SK-N-SH (cell line): ENCODE results near the gene LEPROT. TPM values are rescaled to one million over a fixed set of nuclear protein-coding genes. Genes with fewer than 3 reads are reported as not detected.

Experiments used
- CTCF ChIA-PET: fragments of 300-600, 350-600 bp; formaldehyde crosslinking; extraction: SDS; loops from one replicate; lab custom pipeline; 2021; lab: Yijun Ruan, JAX
- POLR2A ChIA-PET: fragments of 350-600 bp; sonication (Branson Sonifier 250); formaldehyde crosslinking; extraction: SDS; loops from one replicate; lab custom pipeline; 2020; ENCODE audit warnings: antibody characterized with exemption, inconsistent platforms; lab: Yijun Ruan, JAX
- DNase-seq: peaks from one replicate; pipeline ENCODE4 v3.0.0; 2012
- H2AFZ ChIP-seq: fragments of 200-600 bp; sonication (generic); 2 replicates; pipeline ENCODE4 v1.8.1; 2016; ENCODE audit warnings: antibody characterized with exemption, mild to moderate bottlenecking, low read depth
- H3F3A ChIP-seq: fragments of 200-600 bp; sonication (generic); replicated peaks from 2 replicates; pipeline ENCODE3; 2016; ENCODE audit warnings: antibody characterized with exemption, mild to moderate bottlenecking; ENCODE audit not compliant: insufficient read depth
- H3K27ac ChIP-seq, 2 experiments: fragments of 200-500 bp in 1 of 2; fragments of 200-600 bp in 1 of 2; sonication (Bioruptor generic) in 1 of 2; sonication (generic), shearing (Covaris generic) in 1 of 2; 2 replicates each; pipeline versions ENCODE4 v1.5.1 to v1.6.1; 2014 to 2016; ENCODE audit warnings: low read depth in 2 of 2, inconsistent platforms in 1 of 2, low read length in 1 of 2, mild to moderate bottlenecking in 1 of 2, mixed read lengths in 1 of 2
- H3K27me3 ChIP-seq: fragments of 200-600 bp; sonication (generic), shearing (Covaris generic); 2 replicates; pipeline ENCODE4 v1.6.1; 2016; ENCODE audit warnings: mixed run types; ENCODE audit not compliant: insufficient read depth
- H3K36me3 ChIP-seq, 2 experiments: fragments of 200-500 bp in 1 of 2; fragments of 200-600 bp in 1 of 2; sonication (Bioruptor generic) in 1 of 2; sonication (generic) in 1 of 2; replicated peaks in 1 of 2; 2 replicates each; pipeline versions ENCODE3 to v1.5.1; 2014 to 2016; ENCODE audit warnings: low read length in 1 of 2, mild to moderate bottlenecking in 1 of 2; ENCODE audit not compliant: insufficient read depth in 2 of 2, control insufficient read depth in 1 of 2
- H3K4me1 ChIP-seq, 2 experiments: fragments of 200-500 bp in 1 of 2; fragments of 200-600 bp in 1 of 2; sonication (Bioruptor generic) in 1 of 2; sonication (generic), shearing (Covaris generic) in 1 of 2; 2 replicates each; pipeline versions ENCODE4 v1.5.1 to v1.6.1; 2014 to 2016; ENCODE audit warnings: low read depth in 1 of 2, low read length in 1 of 2, mixed run types in 1 of 2; ENCODE audit not compliant: insufficient read depth in 2 of 2, control insufficient read depth in 1 of 2
- H3K4me2 ChIP-seq: fragments of 200-600 bp; sonication (generic), shearing (Covaris generic); 2 replicates; pipeline ENCODE4 v1.6.1; 2017; ENCODE audit warnings: mixed run types
- H3K4me3 ChIP-seq, 2 experiments: fragments of 200-500 bp in 1 of 2; fragments of 200-600 bp in 1 of 2; sonication (Bioruptor generic) in 1 of 2; sonication (generic), shearing (Covaris generic) in 1 of 2; 2 replicates each; pipeline versions ENCODE4 v1.5.1 to v1.8.1; 2014 to 2016; ENCODE audit warnings: low read depth in 2 of 2, inconsistent platforms in 1 of 2, low read length in 1 of 2, mild to moderate bottlenecking in 1 of 2, mixed read lengths in 1 of 2, moderate library complexity in 1 of 2
- H3K79me2 ChIP-seq: fragments of 200-600 bp; sonication (generic); 2 replicates; pipeline ENCODE4 v1.8.1; 2017; ENCODE audit warnings: mild to moderate bottlenecking; ENCODE audit not compliant: insufficient read depth
- H3K9ac ChIP-seq: fragments of 200-600 bp; sonication (generic); 2 replicates; pipeline ENCODE4 v1.6.1; 2017; ENCODE audit warnings: mixed run types
- H3K9me2 ChIP-seq: fragments of 200-600 bp; sonication (generic); 2 replicates; pipeline ENCODE4 v1.6.1; 2017; ENCODE audit warnings: mixed run types
- H3K9me3 ChIP-seq: fragments of 200-600 bp; sonication (generic); 2 replicates; pipeline ENCODE4 v1.6.1; 2017; ENCODE audit warnings: mixed run types, mild to moderate bottlenecking, moderate library complexity
- H4K20me1 ChIP-seq: fragments of 200-600 bp; sonication (generic); 2 replicates; pipeline ENCODE4 v1.6.1; 2017; ENCODE audit warnings: mild to moderate bottlenecking, mixed run types; ENCODE audit not compliant: insufficient read depth
- CHD2 ChIP-seq: fragments of 150-350 bp; IDR thresholded peaks from 2 replicates; pipeline ENCODE4 v1.6.1; 2018; ENCODE audit warnings: low read length; ENCODE audit not compliant: partially characterized antibody
- ELF1 ChIP-seq: IDR thresholded peaks from 2 replicates; pipeline ENCODE4 v1.4.0; 2012
- EP300 ChIP-seq, 2 experiments: IDR thresholded peaks; 2 replicates each; pipeline versions ENCODE4 v1.4.0 to v1.6.1; 2012; ENCODE audit warnings: borderline replicate concordance in 1 of 2, low read depth in 1 of 2, low read length in 1 of 2
- FOSL2 ChIP-seq: IDR thresholded peaks from 2 replicates; pipeline ENCODE4 v1.4.0; 2012; ENCODE audit warnings: low read depth, mild to moderate bottlenecking, moderate library complexity, borderline replicate concordance
- FOXJ3 ChIP-seq: sonication (generic); formaldehyde crosslinking; IDR thresholded peaks from 2 replicates; pipeline ENCODE4 v1.5.1; 2020; ENCODE audit warnings: mild to moderate bottlenecking, missing genetic modification reagents
- GABPA ChIP-seq: IDR thresholded peaks from 2 replicates; pipeline ENCODE4 v1.4.0; 2012; ENCODE audit warnings: low read depth, mild to moderate bottlenecking
- IRF3 ChIP-seq: fragments of 150-350 bp; IDR thresholded peaks from 2 replicates; pipeline ENCODE4 v1.6.1; 2016; ENCODE audit warnings: mild to moderate bottlenecking, low read depth, low read length
- JUND ChIP-seq: IDR thresholded peaks from 2 replicates; pipeline ENCODE4 v1.4.0; 2012
- MEF2A ChIP-seq: IDR thresholded peaks from 2 replicates; pipeline ENCODE4 v1.4.0; 2012; ENCODE audit warnings: low read depth, borderline replicate concordance
- MXI1 ChIP-seq: IDR thresholded peaks from 2 replicates; pipeline ENCODE4 v1.6.1; 2012; ENCODE audit warnings: mild to moderate bottlenecking, low read depth, low read length, improper control_type of control experiment
- NFIC ChIP-seq: IDR thresholded peaks from 2 replicates; pipeline ENCODE4 v1.4.0; 2012; ENCODE audit warnings: borderline replicate concordance
- NRF1 ChIP-seq: IDR thresholded peaks from 2 replicates; pipeline ENCODE4 v1.6.1; 2012; ENCODE audit warnings: low read depth, mild to moderate bottlenecking, low read length
- PBX3 ChIP-seq: IDR thresholded peaks from 2 replicates; pipeline ENCODE4; 2012
- POLR2AphosphoS5 ChIP-seq: IDR thresholded peaks from 2 replicates; pipeline ENCODE4 v1.6.1; 2012; ENCODE audit warnings: low read depth, low read length
- RAD21 ChIP-seq: IDR thresholded peaks from 2 replicates; pipeline ENCODE4 v1.6.1; 2012; ENCODE audit warnings: mild to moderate bottlenecking, low read length
- REST ChIP-seq: IDR thresholded peaks from 2 replicates; pipeline ENCODE4 v1.6.1; 2012; ENCODE audit warnings: mild to moderate bottlenecking, low read depth, low read length, moderate library complexity
- SMC3 ChIP-seq: IDR thresholded peaks from 2 replicates; pipeline ENCODE4 v1.6.1; 2012; ENCODE audit warnings: low read depth, low read length, improper control_type of control experiment
- TCF12 ChIP-seq: IDR thresholded peaks from 2 replicates; pipeline ENCODE4 v1.4.0; 2012
- USF2 ChIP-seq: fragments of 150-350 bp; IDR thresholded peaks from 2 replicates; pipeline ENCODE4 v1.6.1; 2017; ENCODE audit warnings: antibody characterized with exemption, low read length, low read depth, borderline replicate concordance
- YY1 ChIP-seq: IDR thresholded peaks from 2 replicates; pipeline ENCODE4 v1.4.0; 2012; ENCODE audit warnings: low read depth, mild to moderate bottlenecking
- WGBS: methylation state at CpG from one replicate; pipeline ENCODE4 v1.1.6; 2017; ENCODE audit warnings: low lambda C conversion rate; 5-methylcytosine and 5-hydroxymethylcytosine counted together
- polyA plus RNA-seq, 3 experiments: library from polyadenylated mRNA; depleted of rRNA; stranded (reverse); fragments of >200 nt; gene quantifications; 2 replicates each; pipeline ENCODE4 v1.2.3, GENCODE V29; 2012

The LEPROT gene
- polyA plus RNA-seq, 1 of the 3 experiments (the other 2 are of a cell fraction): 38.9 TPM

- no peaks in the 10 kb centered on the region for H3K27me3 ChIP-seq
- H3K4me1 ChIP-seq: peaks cover 0 to 3% of the 10 kb centered on the region in 2 experiments; a peak in 2 of 4 replicates
- peaks cover 0 to 3% of the 10 kb centered on the region in 2 experiments for H3K36me3 ChIP-seq
- H3K9me2 ChIP-seq: no peaks in the 10 kb centered on the region
- POLR2A ChIA-PET: no interaction called here
- H4K20me1 ChIP-seq: no peaks in the 10 kb centered on the region
- H3K27ac ChIP-seq: peak overlapping the region in 1 of 2 experiments; percentile 56; a peak in 1 of 4 replicates
- no peaks in the 10 kb centered on the region for H3K79me2 ChIP-seq
- WGBS: 82% methylated on average over 3 of the region's 3 CpGs
- no peaks in the 10 kb centered on the region for H3F3A ChIP-seq
- TF ChIP-seq IRF3 (no peak), SMC3 (no peak), FOXJ3 (CRISPR knock-in tag) (no peak), ELF1 (no peak), FOSL2 (no peak), POLR2AphosphoS5 (no peak), MXI1 (no peak), RAD21 (no peak), NFIC (no peak), CHD2 (no peak), TCF12 (no peak), YY1 (no peak), EP300 (IDR thresholded peaks at IDR 0.05; ENCODE audit: borderline replicate concordance in 1 of 2, low read depth in 1 of 2, low read length in 1 of 2) (no peak), JUND (no peak), USF2 (no peak), REST (no peak), PBX3 (no peak), NRF1 (no peak), MEF2A (no peak), GABPA (no peak)
- no peak overlapping the region for H3K9ac ChIP-seq
- no peak overlapping the region for H3K4me3 ChIP-seq
- no peak overlapping the region for H2AFZ ChIP-seq
- no peak overlapping the region for H3K4me2 ChIP-seq
- H3K9me3 ChIP-seq: no peaks in the 10 kb centered on the region
- no peak for DNase-seq
- CTCF ChIA-PET: interaction anchor here (2.3 to 13.6 kb wide), 2 partner anchors 10 to 244 kb away, joined by 10 to 175 read pairs; no protein-coding TSS in a partner anchor
Observed at GRCh38 chr1:65441464-65441863, 21.0 kb downstream of the LEPROT start.
